ENCODE data around the gene SLC17A7.
A peak's percentile ranks its signal among the peaks of the same experiment; 100 is the strongest.

SLC17A7 gene

GRCh38 chr19:49415810-49416200 lies 25.5 kb downstream of the SLC17A7 start:
- H3K4me1 ChIP-seq (ENCODE audit: control insufficient read depth, low read depth, low read length): peaks cover 4% of the 10 kb centered on the region
- H3K4me3 ChIP-seq (ENCODE audit: low read length): no peak overlapping the region
- H3K4ac ChIP-seq (ENCODE audit: low read depth, low read length): no peak overlapping the region
- H3K18ac ChIP-seq (ENCODE audit: low read length): no peak overlapping the region
- no peak overlapping the region for H4K5ac ChIP-seq (ENCODE audit: low read length)
- H3K23ac ChIP-seq (ENCODE audit: low read length): no peak overlapping the region
- H3K27me3 ChIP-seq (ENCODE audit: insufficient read depth, low read length, poor library complexity): no peaks in the 10 kb centered on the region
- WGBS (ENCODE audit: extremely low coverage, insufficient coverage, low lambda C conversion rate): no CpG with 5 or more reads among the region's 2 CpGs
- no peak overlapping the region for H3K56ac ChIP-seq (ENCODE audit: low read length)
- no peak overlapping the region for H3K9ac ChIP-seq (ENCODE audit: low read length)
- no peak for DNase-seq
- H2BK5ac ChIP-seq (ENCODE audit: low read length): no peak overlapping the region
- H3K79me1 ChIP-seq (ENCODE audit: low read length): no peaks in the 10 kb centered on the region
- H3K36me3 ChIP-seq (ENCODE audit: control insufficient read depth, insufficient read depth, low read length): no peaks in the 10 kb centered on the region
- no peak overlapping the region for H2BK15ac ChIP-seq (replicated peaks; ENCODE audit: low read depth)
- no peak overlapping the region for H3K4me2 ChIP-seq (ENCODE audit: low read length)
- H3K79me2 ChIP-seq (ENCODE audit: control insufficient read depth, insufficient read depth, low read length): no peaks in the 10 kb centered on the region
- H2AK5ac ChIP-seq (ENCODE audit: low read length): no peak overlapping the region
- no peak overlapping the region for H4K8ac ChIP-seq (ENCODE audit: low read depth, low read length)
- H2BK120ac ChIP-seq (ENCODE audit: low read depth, low read length): no peak overlapping the region
- H3K27ac ChIP-seq (ENCODE audit: low read depth, low read length): no peak overlapping the region

- H3K79me1 ChIP-seq (ENCODE audit: low read length): no peaks in the 10 kb centered on the region
- no peaks in the 10 kb centered on the region for H3K27me3 ChIP-seq (ENCODE audit: insufficient read depth, low read length, poor library complexity)
- no peak overlapping the region for H2BK120ac ChIP-seq (ENCODE audit: low read depth, low read length)
Measured at GRCh38 chr19:49415102-49415809, 26.1 kb downstream of the SLC17A7 start.

DNA sequence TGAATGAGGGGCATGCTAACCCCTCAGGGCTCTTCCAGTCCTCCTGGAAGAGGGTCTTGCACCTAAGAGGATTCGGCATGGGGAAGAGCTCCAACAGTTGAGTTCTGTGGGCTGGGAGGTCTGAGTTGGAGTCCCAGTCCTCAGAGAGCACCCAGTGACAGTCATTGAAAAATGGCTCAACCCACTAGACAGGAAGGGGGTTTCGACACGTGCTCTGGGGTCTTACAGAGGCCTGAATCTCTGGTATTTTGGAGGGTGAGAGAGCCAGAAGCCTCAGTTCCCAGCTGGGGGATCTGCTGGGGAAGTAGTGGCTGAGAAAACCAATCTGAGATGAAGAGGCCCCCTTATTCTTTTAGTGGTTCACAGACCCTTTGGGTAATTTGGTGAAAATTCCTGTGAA lies 27.1 kb downstream of the SLC17A7 start:
- Histone ChIP-seq H3K56ac (ENCODE audit: low read length) (no peak overlapping the region), H3K27ac (ENCODE audit: low read depth, low read length) (no peak overlapping the region), H3K4ac (ENCODE audit: low read depth, low read length) (no peak overlapping the region), H4K5ac (ENCODE audit: low read length) (no peak overlapping the region), H3K36me3 (ENCODE audit: control insufficient read depth, insufficient read depth, low read length) (no peaks in the 10 kb centered on the region), H2BK120ac (ENCODE audit: low read depth, low read length) (no peak overlapping the region), H4K8ac (ENCODE audit: low read depth, low read length) (no peak overlapping the region), H3K27me3 (ENCODE audit: insufficient read depth, low read length, poor library complexity) (no peaks in the 10 kb centered on the region), H2BK15ac (replicated peaks; ENCODE audit: low read depth) (no peak overlapping the region), H3K4me2 (ENCODE audit: low read length) (no peak overlapping the region), H3K4me3 (ENCODE audit: low read length) (no peak overlapping the region), H3K4me1 (ENCODE audit: control insufficient read depth, low read depth, low read length) (peaks cover 4% of the 10 kb centered on the region), H3K23ac (ENCODE audit: low read length) (no peak overlapping the region), H3K9ac (ENCODE audit: low read length) (no peak overlapping the region), H3K79me1 (ENCODE audit: low read length) (no peaks in the 10 kb centered on the region), H2AK5ac (ENCODE audit: low read length) (no peak overlapping the region), H2BK5ac (ENCODE audit: low read length) (no peak overlapping the region), H3K18ac (ENCODE audit: low read length) (no peak overlapping the region), H3K79me2 (ENCODE audit: control insufficient read depth, insufficient read depth, low read length) (no peaks in the 10 kb centered on the region)
- DNase-seq: no peak
- WGBS (ENCODE audit: extremely low coverage, insufficient coverage, low lambda C conversion rate): no CpG with 5 or more reads among the region's 3 CpGs

More at GRCh38 chr19:49415102-49415809, 26.1 kb downstream of the SLC17A7 start:
- no peak overlapping the region for H2BK15ac ChIP-seq (replicated peaks; ENCODE audit: low read depth)
- H3K27ac ChIP-seq (ENCODE audit: low read depth, low read length): no peak overlapping the region
- H3K4me3 ChIP-seq (ENCODE audit: low read length): no peak overlapping the region
- H3K9ac ChIP-seq (ENCODE audit: low read length): no peak overlapping the region
- no peak overlapping the region for H2AK5ac ChIP-seq (ENCODE audit: low read length)
- DNase-seq: no peak
- no peak overlapping the region for H3K4me2 ChIP-seq (ENCODE audit: low read length)
- H3K4me1 ChIP-seq (ENCODE audit: control insufficient read depth, low read depth, low read length): peaks cover 4% of the 10 kb centered on the region
- H4K5ac ChIP-seq (ENCODE audit: low read length): no peak overlapping the region
- no CpG with 5 or more reads among the region's 15 CpGs for WGBS (ENCODE audit: extremely low coverage, insufficient coverage, low lambda C conversion rate)
- H3K56ac ChIP-seq (ENCODE audit: low read length): no peak overlapping the region
- H3K79me2 ChIP-seq (ENCODE audit: control insufficient read depth, insufficient read depth, low read length): no peaks in the 10 kb centered on the region
- peak overlapping the region; percentile 24 for H3K23ac ChIP-seq (ENCODE audit: low read length)
- no peaks in the 10 kb centered on the region for H3K36me3 ChIP-seq (ENCODE audit: control insufficient read depth, insufficient read depth, low read length)
- H3K4ac ChIP-seq (ENCODE audit: low read depth, low read length): no peak overlapping the region
- no peak overlapping the region for H4K8ac ChIP-seq (ENCODE audit: low read depth, low read length)
- no peak overlapping the region for H2BK5ac ChIP-seq (ENCODE audit: low read length)
- no peak overlapping the region for H3K18ac ChIP-seq (ENCODE audit: low read length)

- no peaks in the 10 kb centered on the region for H3K27me3 ChIP-seq (ENCODE audit: insufficient read depth, low read length, poor library complexity)
- no peak overlapping the region for H3K4me2 ChIP-seq (ENCODE audit: low read length)
- no peak overlapping the region for H2AK5ac ChIP-seq (ENCODE audit: low read length)
- no peaks in the 10 kb centered on the region for H3K36me3 ChIP-seq (ENCODE audit: control insufficient read depth, insufficient read depth, low read length)
- H3K79me1 ChIP-seq (ENCODE audit: low read length): no peaks in the 10 kb centered on the region
- DNase-seq: peak; percentile 63
- no peak overlapping the region for H2BK120ac ChIP-seq (ENCODE audit: low read depth, low read length)
- no peak overlapping the region for H3K23ac ChIP-seq (ENCODE audit: low read length)
- no peak overlapping the region for H3K18ac ChIP-seq (ENCODE audit: low read length)
- H4K8ac ChIP-seq (ENCODE audit: low read depth, low read length): no peak overlapping the region
- peak overlapping the region; percentile 17 for H3K9ac ChIP-seq (ENCODE audit: low read length)
- H3K4me1 ChIP-seq (ENCODE audit: control insufficient read depth, low read depth, low read length): peaks cover 4% of the 10 kb centered on the region
- H2BK5ac ChIP-seq (ENCODE audit: low read length): no peak overlapping the region
- H3K79me2 ChIP-seq (ENCODE audit: control insufficient read depth, insufficient read depth, low read length): no peaks in the 10 kb centered on the region
- no peak overlapping the region for H4K5ac ChIP-seq (ENCODE audit: low read length)
- WGBS (ENCODE audit: extremely low coverage, insufficient coverage, low lambda C conversion rate): no CpG with 5 or more reads among the region's 9 CpGs
- H2BK15ac ChIP-seq (replicated peaks; ENCODE audit: low read depth): no peak overlapping the region
- H3K56ac ChIP-seq (ENCODE audit: low read length): peak overlapping the region; percentile 63
- H3K4ac ChIP-seq (ENCODE audit: low read depth, low read length): no peak overlapping the region
- peak overlapping the region; percentile 1 for H3K27ac ChIP-seq (ENCODE audit: low read depth, low read length)
- H3K4me3 ChIP-seq (ENCODE audit: low read length): no peak overlapping the region
Measured at GRCh38 chr19:49413348-49413747, 28.0 kb downstream of the SLC17A7 start.

DNA sequence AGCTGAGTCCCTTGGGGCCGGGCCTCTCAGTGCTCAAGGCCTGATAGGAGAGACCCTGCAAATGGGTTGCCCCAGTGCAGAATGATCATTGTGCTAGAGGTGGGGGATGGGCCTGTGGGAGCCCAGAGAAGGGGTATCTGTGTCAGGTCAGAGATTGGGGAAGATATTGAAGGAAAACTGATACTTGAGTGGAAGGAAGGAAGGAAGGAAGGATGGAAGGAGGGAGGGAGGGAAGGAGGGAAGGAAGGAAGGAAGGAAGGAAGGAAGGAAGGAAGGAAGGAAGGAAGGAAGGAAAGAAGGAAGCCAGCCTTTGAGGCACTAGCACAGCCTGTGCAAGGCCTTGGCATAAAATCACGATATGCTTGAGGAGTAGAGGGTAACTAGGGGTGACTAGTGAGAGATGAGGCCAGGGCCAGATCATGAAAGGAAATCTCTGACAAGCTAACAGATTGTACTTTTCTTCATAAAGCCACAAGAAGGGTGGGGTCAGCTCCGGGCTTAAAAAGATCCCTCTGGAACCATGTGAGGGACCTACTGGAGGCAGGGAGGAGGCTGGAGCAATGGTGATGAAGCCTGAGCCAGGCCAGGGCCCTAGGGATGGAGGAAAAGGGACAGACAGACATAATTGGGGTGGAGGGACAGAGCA lies 29.5 kb downstream of the SLC17A7 start:
- WGBS (ENCODE audit: extremely low coverage, insufficient coverage, low lambda C conversion rate): no CpG with 5 or more reads among the region's 3 CpGs
- no peak for DNase-seq
- no peak overlapping the region for H3K27ac ChIP-seq (ENCODE audit: low read depth, low read length)
- no peak overlapping the region for H3K9ac ChIP-seq (ENCODE audit: low read length)
- H3K56ac ChIP-seq (ENCODE audit: low read length): no peak overlapping the region
- peaks cover 4% of the 10 kb centered on the region for H3K4me1 ChIP-seq (ENCODE audit: control insufficient read depth, low read depth, low read length)
- no peak overlapping the region for H2BK15ac ChIP-seq (replicated peaks; ENCODE audit: low read depth)
- H2BK120ac ChIP-seq (ENCODE audit: low read depth, low read length): no peak overlapping the region
- no peak overlapping the region for H3K23ac ChIP-seq (ENCODE audit: low read length)
- H3K4me3 ChIP-seq (ENCODE audit: low read length): no peak overlapping the region
- H3K36me3 ChIP-seq (ENCODE audit: control insufficient read depth, insufficient read depth, low read length): no peaks in the 10 kb centered on the region
- no peaks in the 10 kb centered on the region for H3K79me1 ChIP-seq (ENCODE audit: low read length)
- no peaks in the 10 kb centered on the region for H3K79me2 ChIP-seq (ENCODE audit: control insufficient read depth, insufficient read depth, low read length)
- H3K27me3 ChIP-seq (ENCODE audit: insufficient read depth, low read length, poor library complexity): no peaks in the 10 kb centered on the region
- H2BK5ac ChIP-seq (ENCODE audit: low read length): no peak overlapping the region
- no peak overlapping the region for H3K18ac ChIP-seq (ENCODE audit: low read length)
- no peak overlapping the region for H3K4me2 ChIP-seq (ENCODE audit: low read length)
- no peak overlapping the region for H4K8ac ChIP-seq (ENCODE audit: low read depth, low read length)
- no peak overlapping the region for H4K5ac ChIP-seq (ENCODE audit: low read length)
- no peak overlapping the region for H2AK5ac ChIP-seq (ENCODE audit: low read length)
- no peak overlapping the region for H3K4ac ChIP-seq (ENCODE audit: low read depth, low read length)
